Small intestine (tissue), 7 donors: Measurements from ENCODE around the gene RIPOR3. TPM values are rescaled to one million over a fixed set of nuclear protein-coding genes. Genes with fewer than 3 reads are reported as not detected.
"Not testable (repeated sequence)": the region's sequence is repeated elsewhere in the genome, so short reads cannot be mapped to it uniquely, and the experiment has no call there.

Experiments
- DNase-seq, 2 donors: peaks; one replicate each; pipeline versions ENCODE4 v3.0.0 to v3.0.0-alpha.2; 2013
- FAIRE-seq: peaks from 2 replicates; lab custom pipeline; 2012; peaks lifted over from hg19 to GRCh38; lab: Jason Lieb, UNC
- H3K27ac ChIP-seq, 3 donors: one replicate each; pipeline ENCODE4 v1.5.1; 2013; ENCODE audit warnings: low read length in 2 of 3, mild to moderate bottlenecking in 2 of 3, control low read depth in 1 of 3, inconsistent platforms in 1 of 3, low read depth in 1 of 3, moderate library complexity in 1 of 3
- H3K27me3 ChIP-seq, 3 donors: one replicate each; pipeline ENCODE4 v1.6.1; 2013; ENCODE audit warnings: low read length in 3 of 3, inconsistent platforms in 1 of 3; ENCODE audit not compliant: control insufficient read depth in 3 of 3, insufficient read depth in 3 of 3
- H3K36me3 ChIP-seq, 3 donors: one replicate each; pipeline ENCODE4 v1.6.1; 2013; ENCODE audit warnings: low read length in 3 of 3, inconsistent platforms in 1 of 3, low read depth in 1 of 3, mild to moderate bottlenecking in 1 of 3, moderate library complexity in 1 of 3; ENCODE audit not compliant: control insufficient read depth in 3 of 3, insufficient read depth in 2 of 3
- H3K4me1 ChIP-seq, 3 donors: one replicate each; pipeline ENCODE4 v1.6.1; 2013; ENCODE audit warnings: low read length in 2 of 3, inconsistent platforms in 1 of 3, low read depth in 1 of 3, mild to moderate bottlenecking in 1 of 3, moderate library complexity in 1 of 3; ENCODE audit not compliant: control insufficient read depth in 3 of 3, insufficient read depth in 2 of 3
- H3K4me3 ChIP-seq, 3 donors: one replicate each; pipeline ENCODE4 v1.5.1; 2013; ENCODE audit warnings: low read length in 3 of 3, control low read depth in 1 of 3, inconsistent platforms in 1 of 3, low read depth in 1 of 3, mild to moderate bottlenecking in 1 of 3, moderate library complexity in 1 of 3
- H3K9me3 ChIP-seq, 2 donors: one replicate each; pipeline ENCODE4 v1.6.1; 2013; ENCODE audit warnings: low read depth in 1 of 2, low read length in 1 of 2; ENCODE audit not compliant: control insufficient read depth in 2 of 2, insufficient read depth in 1 of 2
- WGBS, 3 donors: extraction: QIAGEN DNeasy Blood & Tissue Kit; methylation state at CpG; one replicate each; pipeline ENCODE4 v1.1.7; 2013; 5-methylcytosine and 5-hydroxymethylcytosine counted together
- polyA plus RNA-seq, 4 donors: library from polyadenylated mRNA; stranded (reverse) in 3 of 4; unstranded in 1 of 4; fragments of 200-250 nt in 3 of 4; fragments of 120-200 nt in 1 of 4; gene quantifications; one replicate each; pipeline versions ENCODE4 v1.2.1 to v1.2.3, GENCODE V29; 2013
- donor health status: healthy with polysubstance abuse.
- donor health status: control.
- donor health status: control.
- donor health status: Bipolar disorder and iron deficiency.
- donor health status: healthy.

Gene RIPOR3
- polyA plus RNA-seq, 4 donors: 0.22 to 10.9 (median 3.2) TPM

DNA sequence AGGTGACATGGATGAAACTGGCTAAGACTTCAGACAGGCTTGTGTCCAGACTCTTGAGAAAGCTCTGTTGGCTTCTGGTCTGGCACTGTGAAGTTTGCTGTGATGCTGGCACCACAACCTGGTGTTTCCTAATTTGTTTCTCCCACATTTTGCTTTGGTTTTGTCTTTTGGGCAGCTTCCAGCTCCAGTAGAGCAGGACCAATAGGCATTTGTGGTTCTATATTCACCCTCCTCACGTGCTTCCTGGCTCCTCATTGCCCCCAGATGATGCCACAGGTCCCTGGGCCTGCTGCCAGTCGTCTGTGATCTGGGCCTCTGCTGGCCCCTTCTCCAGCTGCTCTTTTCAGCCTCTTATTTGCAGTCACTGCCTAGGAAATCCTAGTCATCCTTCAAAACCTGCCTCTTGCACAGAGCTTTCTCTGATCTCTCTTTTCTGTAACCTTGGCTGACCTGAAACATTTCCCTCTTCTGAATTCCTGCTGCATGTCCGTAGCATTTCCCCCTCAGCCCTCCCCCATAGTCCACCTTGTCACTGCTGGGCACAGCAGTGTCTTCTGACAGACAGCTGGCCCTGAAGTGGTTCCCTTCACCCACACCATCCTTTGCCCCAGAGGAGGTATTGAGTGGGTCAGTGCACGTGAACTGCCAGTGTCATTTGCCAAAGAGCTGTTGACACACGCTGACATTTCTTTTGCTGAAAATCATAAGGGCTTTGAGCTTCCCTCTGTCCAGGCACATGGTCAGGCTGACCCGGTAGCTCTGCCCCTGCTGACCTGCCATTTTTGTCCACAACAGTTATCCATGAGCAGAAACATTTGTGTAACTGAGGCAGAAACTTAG, 118.2 kb downstream of the RIPOR3 start:
- no peaks in the 10 kb centered on the region for H3K27me3 ChIP-seq
- peaks cover 0 to 3% (median 0%) of the 10 kb centered on the region in 3 donors for H3K4me1 ChIP-seq
- peaks cover 8 to 65% (median 11%) of the 10 kb centered on the region in 3 donors for H3K36me3 ChIP-seq
- H3K27ac ChIP-seq: no peak overlapping the region
- H3K9me3 ChIP-seq: no peaks in the 10 kb centered on the region
- no peak for DNase-seq
- no peak for FAIRE-seq
- WGBS, 3 donors: 62 to 79% (median 77%) methylated on average over 6 of the region's 6 CpGs
- H3K4me3 ChIP-seq: no peak overlapping the region

GRCh38 chr20:50571466-50571865, 119.9 kb downstream of the RIPOR3 start:
- Histone ChIP-seq H3K27ac (no peak overlapping the region), H3K4me3 (no peak overlapping the region), H3K4me1 (peaks cover 0 to 3% (median 0%) of the 10 kb centered on the region in 3 donors), H3K9me3 (no peaks in the 10 kb centered on the region), H3K27me3 (no peaks in the 10 kb centered on the region), H3K36me3 (peaks cover 8 to 65% (median 10%) of the 10 kb centered on the region in 3 donors)
- DNase-seq (no peak), FAIRE-seq (no peak)
- 90 to 97% (median 95%) methylated on average over 2 of the region's 2 CpGs for WGBS, 3 donors

- 82 to 93% (median 84%) methylated on average over 14 of the region's 14 CpGs for WGBS, 3 donors
- FAIRE-seq (no peak), DNase-seq (no peak)
- Histone ChIP-seq H3K36me3 (peaks cover 8 to 64% (median 12%) of the 10 kb centered on the region in 3 donors), H3K9me3 (no peaks in the 10 kb centered on the region), H3K4me1 (peaks cover 0 to 3% (median 0%) of the 10 kb centered on the region in 3 donors), H3K4me3 (no peak overlapping the region), H3K27me3 (no peaks in the 10 kb centered on the region), H3K27ac (peak overlapping the region in 1 of 3 donors; percentile 1)
Observed at GRCh38 chr20:50569864-50570836, 121.2 kb downstream of the RIPOR3 start.

DNA sequence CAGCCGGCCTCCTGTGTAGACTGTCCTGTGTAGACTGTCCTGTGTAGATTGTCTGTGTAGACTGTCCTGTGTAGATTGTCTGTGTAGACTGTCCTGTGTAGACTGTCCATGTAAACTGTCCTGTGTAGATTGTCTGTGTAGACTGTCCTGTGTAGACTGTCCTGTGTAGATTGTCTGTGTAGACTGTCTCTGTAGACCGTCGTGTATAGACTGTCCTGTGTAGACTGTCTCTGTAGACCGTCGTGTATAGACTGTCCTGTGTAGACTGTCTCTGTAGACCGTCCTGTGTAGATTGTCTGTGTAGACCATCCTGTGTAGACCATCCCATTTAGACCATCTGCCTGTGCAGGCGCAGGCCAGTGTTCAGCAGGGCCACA, 121.9 kb downstream of the RIPOR3 start:
- not testable (repeated sequence) for H3K4me3 ChIP-seq, H3K4me1 ChIP-seq, H3K27ac ChIP-seq, FAIRE-seq, H3K9me3 ChIP-seq, DNase-seq, H3K27me3 ChIP-seq
- 94 to 97% (median 95%) methylated on average over 7 of the region's 7 CpGs for WGBS, 3 donors
- peaks cover 5 to 57% (median 12%) of the 10 kb centered on the region in 3 donors for H3K36me3 ChIP-seq

DNA sequence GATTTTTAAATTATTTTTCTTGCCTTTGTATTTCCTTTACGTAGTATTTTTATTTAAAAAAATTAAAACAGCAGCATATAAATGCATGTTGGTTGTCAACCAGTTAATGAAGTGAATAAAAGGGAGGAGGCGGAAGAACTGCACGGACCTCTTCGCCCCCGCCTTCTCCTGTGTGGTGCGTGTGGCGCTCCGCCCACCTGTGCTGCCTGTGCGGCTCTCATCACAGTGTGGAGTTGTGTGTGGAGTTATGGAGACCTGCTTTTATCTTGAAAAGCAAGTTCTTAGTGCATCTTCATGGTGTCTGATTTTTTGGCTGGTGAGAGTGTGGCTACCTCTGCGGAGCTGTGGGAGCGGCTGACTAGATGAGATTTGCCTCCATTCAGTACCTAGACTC, 122.8 kb downstream of the RIPOR3 start:
- peaks cover 0 to 3% (median 0%) of the 10 kb centered on the region in 3 donors for H3K4me1 ChIP-seq
- 83 to 88% (median 86%) methylated on average over 11 of the region's 11 CpGs for WGBS, 3 donors
- no peak overlapping the region for H3K27ac ChIP-seq
- no peaks in the 10 kb centered on the region for H3K9me3 ChIP-seq
- no peak for DNase-seq
- H3K4me3 ChIP-seq: no peak overlapping the region
- H3K27me3 ChIP-seq: no peaks in the 10 kb centered on the region
- peaks cover 5 to 50% (median 12%) of the 10 kb centered on the region in 3 donors for H3K36me3 ChIP-seq
- FAIRE-seq: no peak

DNA sequence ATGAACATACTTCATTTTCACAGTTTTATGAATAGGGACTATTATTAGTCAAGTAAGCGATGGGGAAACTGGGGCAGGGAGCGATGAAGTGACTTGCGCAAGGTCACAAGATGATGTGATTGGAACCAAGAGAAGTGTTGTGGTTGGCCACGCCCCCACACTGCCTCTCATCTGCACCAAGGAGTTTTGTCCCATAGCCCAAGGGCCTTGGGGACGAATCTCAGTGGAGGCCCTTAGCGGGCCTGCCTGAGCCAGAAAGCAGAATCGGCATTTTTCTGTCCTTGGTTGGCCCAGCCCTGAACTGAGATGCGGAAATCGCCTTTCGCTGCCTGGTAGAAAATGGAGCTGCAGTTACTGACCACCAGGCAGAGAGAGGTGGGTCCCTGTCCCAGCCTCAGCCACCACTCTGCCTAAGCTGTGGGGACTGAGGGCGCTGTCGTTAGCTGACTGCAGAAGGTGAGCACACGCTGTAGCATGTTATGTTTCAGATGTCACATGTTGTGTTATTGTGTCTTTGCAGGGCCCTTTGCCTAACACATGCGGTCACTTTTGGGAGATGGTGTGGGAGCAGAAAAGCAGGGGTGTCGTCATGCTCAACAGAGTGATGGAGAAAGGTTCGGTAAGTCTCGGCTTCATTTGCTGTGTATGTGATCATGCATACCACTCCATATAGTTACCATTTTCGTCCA, 123.3 kb downstream of the RIPOR3 start:
- DNase-seq (no peak), FAIRE-seq (no peak)
- H3K9me3 ChIP-seq: no peaks in the 10 kb centered on the region
- peaks cover 5 to 48% (median 12%) of the 10 kb centered on the region in 3 donors for H3K36me3 ChIP-seq
- H3K27ac ChIP-seq: no peak overlapping the region
- H3K4me1 ChIP-seq: peaks cover 0 to 3% (median 0%) of the 10 kb centered on the region in 3 donors
- H3K27me3 ChIP-seq: no peaks in the 10 kb centered on the region
- 94 to 96% (median 96%) methylated on average over 18 of the region's 18 CpGs for WGBS, 3 donors
- no peak overlapping the region for H3K4me3 ChIP-seq

- no peak overlapping the region for H3K27ac ChIP-seq
- H3K9me3 ChIP-seq: no peaks in the 10 kb centered on the region
- H3K27me3 ChIP-seq: no peaks in the 10 kb centered on the region
- no peak for FAIRE-seq
- WGBS, 3 donors: 86 to 92% (median 89%) methylated on average over 4 of the region's 4 CpGs
- H3K4me3 ChIP-seq: no peak overlapping the region
- no peak for DNase-seq
- no peaks in the 10 kb centered on the region for H3K4me1 ChIP-seq
- H3K36me3 ChIP-seq: peaks cover 5 to 59% (median 16%) of the 10 kb centered on the region in 3 donors
Observed at GRCh38 chr20:50565871-50566270, 125.5 kb downstream of the RIPOR3 start.

- no peak for FAIRE-seq
- WGBS, 3 donors: 80 to 89% (median 87%) methylated on average over 2 of the region's 2 CpGs
- Histone ChIP-seq H3K4me1 (no peaks in the 10 kb centered on the region), H3K4me3 (no peak overlapping the region), H3K27ac (no peak overlapping the region), H3K36me3 (peaks cover 5 to 56% (median 16%) of the 10 kb centered on the region in 3 donors), H3K27me3 (no peaks in the 10 kb centered on the region), H3K9me3 (no peaks in the 10 kb centered on the region)
- DNase-seq: no peak
Observed at GRCh38 chr20:50565383-50565782, 126.0 kb downstream of the RIPOR3 start.
